HepG2 (cell line): ENCODE data around the gene APH1B.

Experiments used
- ATF7-NPFF ChIP-seq: sonication (generic); formaldehyde crosslinking; IDR thresholded peaks from 2 replicates; pipeline ENCODE4 v1.8.1; 2023; ENCODE audit warnings: mild to moderate bottlenecking, low read depth, missing genetic modification reagents, moderate library complexity
- CTCF ChIP-seq: sonication (generic); formaldehyde crosslinking; IDR thresholded peaks from 2 replicates; pipeline ENCODE4 v1.5.0; 2020; ENCODE audit warnings: mild to moderate bottlenecking, missing genetic modification reagents, moderate library complexity
- EP300 ChIP-seq, 3 experiments: sonication (generic) in 1 of 3; formaldehyde crosslinking in 1 of 3; IDR thresholded peaks; 2 replicates each; pipeline versions ENCODE4 v1.5.1 to v1.6.1; 2011 to 2020; ENCODE audit warnings: low read depth in 2 of 3, low read length in 2 of 3, borderline replicate concordance in 1 of 3, improper control_type of control experiment in 1 of 3, mild to moderate bottlenecking in 1 of 3, missing genetic modification reagents in 1 of 3, moderate library complexity in 1 of 3
- JDP2 ChIP-seq: sonication (generic); formaldehyde crosslinking; IDR thresholded peaks from 2 replicates; pipeline ENCODE4 v1.8.1; 2022; ENCODE audit warnings: missing genetic modification reagents, borderline replicate concordance
- MBD4 ChIP-seq: IDR thresholded peaks from 2 replicates; pipeline ENCODE4 v1.6.1; 2012; ENCODE audit warnings: low read length, inconsistent platforms, borderline replicate concordance
- PATZ1 ChIP-seq: sonication (generic); formaldehyde crosslinking; IDR thresholded peaks from 2 replicates; pipeline ENCODE4 v1.4.0; 2020; ENCODE audit warnings: missing genetic modification reagents
- POLR2A ChIP-seq, 2 experiments: IDR thresholded peaks; 2 replicates each; pipeline ENCODE4 v1.6.1; 2011; ENCODE audit warnings: low read depth in 2 of 2, low read length in 2 of 2, mild to moderate bottlenecking in 1 of 2, moderate library complexity in 1 of 2; ENCODE audit not compliant: insufficient read depth in 1 of 2
- REST ChIP-seq, 2 experiments: IDR thresholded peaks; 2 replicates each; pipeline ENCODE4 v1.6.1; 2011 to 2012; ENCODE audit warnings: low read length in 2 of 2, borderline replicate concordance in 1 of 2, low read depth in 1 of 2, mild to moderate bottlenecking in 1 of 2, moderate library complexity in 1 of 2
- SRSF9 ChIP-seq: fragments of 200-400 bp; formaldehyde crosslinking; IDR thresholded peaks from 2 replicates; pipeline ENCODE4 v1.6.1; 2018; ENCODE audit warnings: borderline replicate concordance, mild to moderate bottlenecking, low read depth, low read length; ENCODE audit not compliant: insufficient read depth, poor library complexity, severe bottlenecking
- STAT5B ChIP-seq: sonication (generic); formaldehyde crosslinking; IDR thresholded peaks from 2 replicates; pipeline ENCODE4 v1.4.0; 2020; ENCODE audit warnings: missing genetic modification reagents
- USF2 ChIP-seq, 2 experiments: sonication (generic) in 1 of 2; formaldehyde crosslinking in 1 of 2; IDR thresholded peaks; 2 replicates each; pipeline versions ENCODE4 v1.5.1 to v1.6.1; 2011 to 2020; ENCODE audit warnings: borderline replicate concordance in 1 of 2, low read depth in 1 of 2, low read length in 1 of 2, mild to moderate bottlenecking in 1 of 2, missing genetic modification reagents in 1 of 2, moderate library complexity in 1 of 2
- ZC3H4 ChIP-seq: sonication (generic); formaldehyde crosslinking; IDR thresholded peaks from 2 replicates; pipeline ENCODE4 v1.4.0; 2020; ENCODE audit warnings: missing genetic modification reagents, borderline replicate concordance
- ZNF274 ChIP-seq: sonication (generic); formaldehyde crosslinking; IDR thresholded peaks from 2 replicates; pipeline ENCODE4 v1.5.1; 2020; ENCODE audit warnings: mild to moderate bottlenecking, missing genetic modification reagents

GRCh38 chr15:63240109-63240508 lies 37.3 kb upstream of the APH1B start:
- TF ChIP-seq USF2 (IDR thresholded peaks at IDR 0.05; ENCODE audit: low read depth, low read length) (no peak), USF2 (CRISPR knock-in tag; IDR thresholded peaks at IDR 0.05; ENCODE audit: borderline replicate concordance) (no peak), REST (IDR thresholded peaks at IDR 0.05; ENCODE audit: borderline replicate concordance in 1 of 2, low read depth in 1 of 2, low read length in 2 of 2) (no peak), JDP2 (CRISPR knock-in tag) (no peak), EP300 (IDR thresholded peaks at IDR 0.05; ENCODE audit: low read depth in 2 of 2, low read length in 2 of 2) (no peak), EP300 (CRISPR knock-in tag; IDR thresholded peaks at IDR 0.05; ENCODE audit: borderline replicate concordance) (no peak), PATZ1 (no peak), MBD4 (no peak), POLR2A (IDR thresholded peaks at IDR 0.05; ENCODE audit: insufficient read depth in 1 of 2, low read depth in 2 of 2, low read length in 2 of 2) (no peak), CTCF (CRISPR knock-in tag) (no peak), STAT5B (CRISPR knock-in tag) (no peak), SRSF9 (no peak), ZC3H4 (CRISPR knock-in tag) (no peak), ATF7-NPFF (CRISPR knock-in tag) (no peak), ZNF274 (CRISPR knock-in tag) (no peak)
